Head of caudate nucleus (tissue), 42 donors: Measurements from ENCODE around the gene MMP27.

Experiments used
- DNase-seq, 42 donors: peaks; one replicate each; pipeline versions ENCODE4 v3.0.0 to v3.0.0-alpha.2; 2020 to 2021; ENCODE audit warnings: mixed read lengths in 7 of 42
- intact Hi-C: fragments of 100-400 bp; cut with DNase I; formaldehyde crosslinking; loops from one replicate; pipeline ENCODE4 v1.15.0; 2022

Gene MMP27

DNA sequence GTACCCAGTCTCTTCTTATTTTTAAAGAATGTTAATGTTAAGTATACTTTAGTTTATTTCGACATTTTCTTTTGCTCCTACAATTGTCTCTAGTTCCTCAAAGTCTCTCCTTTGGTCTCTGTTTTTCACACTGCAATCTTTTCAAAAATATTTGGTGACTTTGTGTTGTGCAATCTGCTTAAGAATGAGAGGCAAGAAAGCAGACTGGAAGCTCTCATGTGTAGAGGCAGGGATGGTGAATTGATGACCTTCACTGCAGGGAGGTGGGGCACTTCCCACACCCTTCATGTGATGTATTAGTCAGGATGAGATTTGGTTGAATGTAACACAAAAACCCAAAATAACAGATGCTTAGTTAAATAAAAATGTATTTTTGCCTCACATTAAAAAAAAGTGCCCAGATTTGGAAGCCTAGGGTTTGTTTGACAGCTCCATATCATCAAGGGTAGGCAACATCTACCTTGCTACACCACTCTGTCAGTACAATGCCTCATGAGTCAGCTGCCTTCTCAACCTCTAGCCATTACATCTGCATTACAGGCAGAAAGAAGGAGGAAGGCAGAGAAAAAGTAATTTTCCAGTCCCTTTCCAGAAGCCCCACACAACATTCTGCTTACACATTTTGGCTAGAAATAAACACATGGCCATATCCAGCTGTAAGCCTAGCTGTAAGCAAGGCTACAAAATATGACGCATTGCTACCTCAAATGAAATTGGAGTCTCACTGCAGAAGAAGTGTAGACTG is 3.8 kb upstream of the MMP27 start:
- intact Hi-C loops, result no loop called here
- no peak for DNase-seq

DNA sequence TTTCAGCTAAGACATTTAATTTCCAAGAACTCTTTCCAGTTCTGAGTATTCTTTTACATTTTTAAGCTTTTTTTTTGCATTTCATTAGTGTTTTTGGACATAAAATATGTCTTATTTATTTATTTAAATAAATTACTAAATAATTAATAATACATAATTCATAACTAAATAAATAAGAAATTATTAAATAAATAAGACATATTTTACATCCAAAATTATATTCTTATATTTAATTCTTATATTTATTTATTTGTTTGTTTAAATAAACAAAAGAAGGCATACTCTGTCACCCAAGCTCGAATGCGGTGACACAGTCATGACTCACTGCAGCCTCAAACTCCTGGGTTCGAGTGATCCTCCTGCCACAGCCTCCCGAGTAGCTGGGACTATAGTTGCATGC is 3.1 kb upstream of the MMP27 start:
- no peak for DNase-seq
- intact Hi-C loops, result no loop called here

DNA sequence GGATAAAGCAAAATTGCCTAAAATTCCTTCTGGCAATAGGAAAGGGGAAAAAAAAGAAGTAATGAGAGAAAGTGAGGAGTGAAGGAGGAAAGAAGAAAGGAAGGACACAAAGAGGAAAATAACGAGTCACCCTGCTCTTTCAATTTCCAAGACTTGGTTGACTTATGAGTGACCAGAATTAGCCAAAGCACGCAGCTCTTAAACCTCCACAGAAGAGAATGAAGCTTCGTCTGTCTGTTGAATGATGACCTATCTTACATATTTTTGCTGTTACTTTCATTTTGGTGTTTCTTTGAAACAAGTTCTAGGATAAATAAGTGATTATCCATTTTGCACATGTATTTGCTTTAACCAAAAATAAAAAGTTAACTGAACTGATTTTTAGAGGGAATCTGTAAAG is 728 bp downstream of the MMP27 start:
- no peak for DNase-seq
- intact Hi-C loops, result no loop called here

DNA sequence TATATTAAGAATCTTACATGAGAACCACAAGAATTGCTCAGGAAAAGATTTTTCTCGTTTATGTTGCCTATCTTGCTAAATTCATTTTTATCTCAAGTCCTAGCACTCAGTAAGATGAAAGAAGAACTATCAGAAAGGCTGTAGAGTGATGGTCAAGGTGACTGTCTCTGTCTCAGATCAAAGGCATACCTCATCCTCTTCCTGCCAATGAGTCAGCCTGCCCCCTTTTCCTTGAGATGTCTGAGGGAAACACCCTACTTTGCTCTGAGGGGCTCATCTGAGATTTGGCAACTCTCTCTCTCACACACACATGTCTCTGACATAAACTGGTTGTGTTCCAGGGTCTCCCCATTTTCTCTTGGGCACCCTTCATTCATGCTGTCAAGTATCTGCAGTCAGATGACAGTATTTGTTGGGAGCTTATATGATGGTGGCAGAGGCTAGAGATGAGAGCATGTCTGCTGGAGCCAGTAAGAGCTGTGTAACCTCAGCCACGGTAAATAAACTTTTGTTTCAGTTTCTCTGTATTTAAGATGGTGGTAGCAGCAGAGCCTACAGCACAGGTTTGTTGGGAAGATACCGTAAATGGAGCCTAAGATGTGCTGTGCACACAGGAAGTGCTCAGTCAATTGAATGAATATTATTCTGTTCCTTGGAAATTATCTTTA is 1.6 kb downstream of the MMP27 start:
- intact Hi-C loops, result no loop called here
- no peak for DNase-seq

DNA sequence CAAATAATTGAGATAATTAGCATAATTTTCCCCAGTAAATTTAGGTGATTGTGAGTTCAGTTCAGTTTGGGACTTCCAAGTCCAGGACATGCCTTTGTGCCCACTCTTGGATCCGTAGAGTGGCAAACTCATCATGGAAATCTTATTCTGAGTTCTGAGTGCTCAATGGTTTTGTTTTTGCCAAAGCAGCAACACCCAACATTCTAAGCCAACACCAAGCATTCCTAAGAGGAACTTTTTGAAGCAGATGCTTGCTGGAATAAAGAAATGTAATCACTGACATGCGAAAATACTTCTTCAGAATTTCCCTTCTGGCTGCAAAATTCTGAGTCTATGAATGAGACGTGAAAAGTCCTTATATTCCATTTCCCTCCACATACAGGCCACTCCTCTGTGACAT is 10.4 kb downstream of the MMP27 start:
- DNase-seq, result no peak
- intact Hi-C loops, result no loop called here

DNA sequence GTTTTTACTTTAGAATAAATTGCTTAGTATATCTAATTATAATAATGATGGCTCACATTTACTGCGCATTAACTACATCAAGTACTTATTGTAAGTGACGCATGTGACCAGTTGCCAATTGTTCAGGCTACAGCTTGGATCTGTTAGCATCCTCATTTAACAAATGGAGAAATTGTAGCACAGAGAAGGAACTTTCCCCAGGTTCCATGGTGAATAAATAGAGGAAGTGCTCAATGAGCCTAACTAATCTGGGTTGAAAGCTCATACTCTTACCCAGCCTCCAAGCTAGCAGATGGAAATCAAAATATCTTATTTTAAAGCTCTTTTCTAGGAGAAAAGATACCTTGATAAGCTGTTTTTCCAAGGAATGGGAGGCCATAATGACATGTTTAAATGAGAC is 19.8 kb downstream of the MMP27 start:
- intact Hi-C loops, result no loop called here
- no peak for DNase-seq

DNA sequence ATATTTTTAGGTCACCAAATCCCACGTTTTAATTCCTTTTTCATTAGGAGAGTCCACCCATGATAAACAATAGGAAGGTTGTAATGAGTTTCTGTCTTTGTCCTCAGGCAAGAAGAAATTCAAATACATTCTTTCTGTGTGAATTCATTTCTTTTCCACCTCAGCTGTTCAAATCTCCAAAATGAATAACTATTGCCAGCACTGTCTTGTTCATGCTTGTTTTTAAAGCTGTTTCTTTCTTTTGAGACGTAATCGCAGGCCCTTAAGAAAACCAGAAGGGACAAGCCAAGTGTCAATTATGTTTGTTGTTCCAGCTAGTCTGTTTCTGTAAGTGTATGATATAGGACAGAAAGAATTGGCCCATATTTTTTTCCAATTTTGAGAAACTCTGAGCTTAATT is 20.2 kb downstream of the MMP27 start:
- no peak for DNase-seq
- intact Hi-C loops, result no loop called here

DNA sequence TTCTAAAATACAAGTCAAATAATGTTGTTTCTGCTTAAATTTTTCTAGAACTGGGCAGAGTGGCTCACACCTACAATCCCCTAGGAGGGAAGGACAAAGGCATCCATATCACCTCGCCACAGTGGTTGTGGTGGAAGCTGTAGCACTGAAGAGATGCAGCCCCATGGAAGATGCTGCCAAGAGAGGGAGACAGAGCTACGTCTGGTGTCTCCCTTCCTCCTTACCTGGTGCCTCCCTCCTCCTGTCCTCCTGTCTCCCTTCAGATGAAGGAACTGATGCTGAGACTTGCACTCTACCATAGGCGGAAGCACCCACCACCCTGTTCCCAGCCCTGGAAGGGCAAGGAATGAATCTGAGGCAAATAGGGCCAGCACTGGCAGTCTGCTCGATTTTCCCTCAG is 22.3 kb downstream of the MMP27 start:
- DNase-seq, result no peak
- intact Hi-C loops, result no loop called here

DNA sequence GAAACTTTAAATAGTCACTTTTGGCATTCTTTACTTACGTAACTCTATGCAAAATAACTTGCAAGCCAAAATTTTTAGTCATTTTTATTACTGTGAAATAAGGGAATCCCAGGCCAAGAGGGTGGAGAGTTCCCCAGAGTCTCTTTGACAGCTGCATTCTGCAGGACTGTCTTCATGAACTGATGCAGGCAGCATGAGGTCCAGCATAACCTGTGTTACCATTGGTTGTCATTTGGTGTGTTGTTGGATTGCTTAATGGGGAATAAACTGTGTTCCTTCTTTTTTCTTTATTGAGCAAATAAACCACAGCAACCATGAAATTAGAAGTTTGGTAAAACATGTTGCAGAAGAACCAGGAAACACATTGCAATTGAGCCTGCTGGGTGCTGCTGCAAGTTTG is 24.6 kb downstream of the MMP27 start:
- DNase-seq, result no peak
- intact Hi-C loops, result no loop called here

DNA sequence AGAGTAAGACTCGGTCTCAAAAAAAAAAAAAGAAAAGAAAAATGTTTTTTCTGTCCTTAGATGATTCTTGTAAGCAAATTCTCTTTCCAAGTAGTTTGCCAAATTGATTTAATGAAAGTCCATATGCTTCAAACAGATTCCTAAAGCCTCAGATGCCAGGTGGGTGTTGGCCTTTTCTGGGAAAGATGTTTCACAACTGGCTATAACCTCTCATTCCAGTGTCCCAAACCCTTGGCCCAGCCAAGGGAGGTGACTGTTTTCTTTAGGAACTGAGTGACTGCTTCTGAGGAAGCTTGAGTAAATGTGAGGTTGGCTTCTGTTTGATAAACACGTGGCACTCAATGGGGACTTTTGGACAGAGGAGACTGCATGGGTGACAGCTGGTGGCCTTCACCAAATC is 27.5 kb downstream of the MMP27 start:
- DNase-seq, result no peak
- intact Hi-C loops, result no loop called here

DNA sequence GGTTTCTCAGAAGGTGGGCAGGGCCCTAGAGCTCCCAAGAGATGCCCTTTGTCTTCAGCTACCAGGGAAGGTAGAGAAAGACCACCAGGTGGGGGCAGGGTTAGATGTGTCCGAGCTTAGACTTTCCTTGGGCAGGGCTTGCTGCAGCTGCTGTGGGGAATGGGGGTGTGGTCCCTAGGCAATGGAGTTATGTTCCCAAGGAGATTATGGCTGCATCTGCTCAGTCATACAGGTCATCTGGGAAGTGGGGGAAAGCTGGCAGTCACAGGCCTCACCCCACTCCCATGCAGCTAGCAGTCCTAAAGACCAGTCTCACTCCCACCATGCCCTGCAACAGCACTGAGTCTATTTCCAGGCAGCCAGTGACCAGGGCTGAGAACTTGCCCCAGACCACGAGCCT is 29.5 kb downstream of the MMP27 start:
- no peak for DNase-seq
- intact Hi-C loops, result no loop called here

DNA sequence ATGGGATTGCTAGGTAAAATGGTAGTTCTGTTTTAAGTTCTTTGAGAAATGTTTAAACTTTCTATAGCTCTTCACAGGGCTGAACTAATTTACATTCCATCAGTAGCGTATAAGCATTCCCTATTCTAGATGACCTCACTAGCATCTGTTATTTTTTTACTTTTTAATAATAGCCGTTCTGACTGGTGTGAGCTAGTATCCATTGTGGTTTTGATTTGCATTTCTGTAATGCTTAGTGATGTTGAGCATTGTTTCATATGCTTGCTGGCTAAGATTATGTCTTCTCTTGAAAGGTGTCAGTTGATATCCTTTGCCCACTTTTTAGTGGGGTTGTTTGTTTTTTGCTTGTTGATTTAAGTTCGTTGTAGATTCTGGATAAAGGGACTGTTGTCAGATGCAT is 35.9 kb downstream of the MMP27 start:
- intact Hi-C loops, result no loop called here

DNA sequence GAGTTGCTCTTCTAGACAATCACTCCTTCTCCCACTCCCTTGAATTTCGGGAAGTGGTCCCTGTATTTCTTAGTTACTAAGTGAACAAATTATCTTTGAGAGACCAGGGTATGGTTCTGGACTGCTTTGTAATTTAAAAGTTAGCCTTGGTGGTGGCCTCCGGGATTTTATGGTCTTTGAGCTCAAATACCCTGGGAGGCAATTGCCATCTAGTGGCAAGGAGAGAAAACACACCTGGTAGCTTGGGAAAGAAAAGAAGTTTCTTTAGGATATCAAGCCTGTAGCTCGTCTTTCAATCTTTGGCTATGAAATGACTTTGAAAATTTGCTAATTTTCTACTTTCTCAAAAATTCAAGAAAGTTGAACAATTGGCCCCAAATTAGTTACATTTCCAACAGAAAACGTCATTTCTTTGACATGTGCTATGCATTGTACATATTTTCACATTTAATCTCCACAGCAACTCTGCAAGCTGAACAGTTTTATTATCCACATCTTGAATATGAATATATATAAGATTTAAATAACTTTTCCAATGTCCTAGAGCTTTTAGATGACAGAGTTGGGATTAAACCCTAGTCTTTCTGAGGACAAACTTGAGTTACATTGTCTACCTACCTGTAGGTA is 39.1 kb downstream of the MMP27 start:
- peak in 20 of 42 donors; percentile 6 to 69 (median 38) for DNase-seq
- intact Hi-C loops, result no loop called here

More for the DNA sequence above, 35.9 kb downstream of the MMP27 start:
- DNase-seq, result no peak

DNA sequence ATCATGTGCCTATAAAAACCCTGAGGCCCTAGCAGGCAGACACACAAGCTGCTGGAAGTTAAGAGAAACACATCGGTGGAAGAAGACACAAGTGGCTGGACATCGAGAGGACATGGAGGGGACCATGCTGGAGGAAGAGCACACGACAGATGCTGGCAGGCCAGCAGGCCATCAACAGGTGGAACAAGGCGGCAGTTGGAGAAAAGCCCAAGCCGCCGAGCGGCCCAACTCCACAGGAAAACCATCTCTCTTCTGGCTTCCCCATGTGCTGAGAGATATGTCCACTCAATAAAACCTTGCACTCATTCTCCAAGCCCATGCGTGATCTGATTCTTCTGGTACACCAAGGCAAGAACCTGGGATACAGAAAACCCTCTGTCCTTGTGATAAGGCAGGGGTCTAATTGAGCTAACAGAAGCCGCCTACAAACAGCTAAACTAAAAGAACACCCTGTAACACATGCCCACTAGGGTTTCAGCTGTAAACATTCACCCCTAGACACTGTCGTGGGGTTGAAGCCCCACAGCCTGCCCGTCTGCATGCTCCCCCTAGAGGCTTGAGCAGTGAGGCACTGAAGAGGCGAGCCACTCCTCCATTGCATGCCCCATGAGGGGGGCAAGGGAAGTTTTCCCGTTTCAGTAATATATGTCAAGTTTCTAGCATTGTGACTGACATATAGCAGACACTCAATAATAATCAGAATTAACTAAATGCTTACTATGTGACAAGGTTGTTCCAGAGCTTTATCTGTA is 41.4 kb downstream of the MMP27 start:
- DNase-seq, result no peak
- intact Hi-C loops, result no loop called here

DNA sequence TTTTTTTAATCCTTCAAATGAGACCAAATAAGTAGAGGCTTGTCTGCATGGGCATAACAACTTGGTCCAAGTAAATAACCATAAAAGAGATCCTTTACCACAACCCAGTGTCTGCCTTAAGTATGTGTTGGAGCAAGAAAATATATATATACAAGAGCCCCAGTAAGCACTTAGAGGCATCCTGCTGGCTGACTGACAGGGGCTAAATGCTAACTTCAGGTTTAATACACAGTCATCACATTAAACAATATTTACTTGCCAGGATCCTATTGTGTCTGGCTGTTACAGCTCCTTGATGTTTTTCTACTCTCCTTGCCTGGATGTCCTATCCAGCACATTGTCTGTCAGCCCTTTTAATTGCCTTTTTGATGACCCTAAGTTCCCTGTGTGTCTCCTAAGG is 43.0 kb downstream of the MMP27 start:
- intact Hi-C loops, result no loop called here

DNA sequence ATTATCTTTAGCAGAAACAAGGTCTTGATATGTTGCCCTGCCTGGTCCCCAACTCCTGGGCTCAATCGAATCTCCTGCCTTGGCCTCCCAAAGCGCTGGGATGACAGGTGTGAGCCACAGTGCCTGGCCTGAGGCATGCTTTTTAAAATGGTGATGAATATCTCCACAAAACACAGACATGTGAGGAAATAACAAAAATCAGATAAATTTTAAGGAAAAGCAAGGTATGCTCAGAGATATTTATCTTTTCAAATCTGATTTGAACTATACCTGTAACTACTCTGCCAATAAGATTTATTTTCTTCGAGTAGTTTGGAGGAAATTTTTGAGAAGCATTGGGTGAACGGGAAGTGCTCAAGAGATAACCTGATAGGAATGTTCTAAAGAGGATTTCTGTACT is 44.5 kb downstream of the MMP27 start:
- intact Hi-C loops, result no loop called here

More for the DNA sequence above, 43.0 kb downstream of the MMP27 start:
- no peak for DNase-seq

DNA sequence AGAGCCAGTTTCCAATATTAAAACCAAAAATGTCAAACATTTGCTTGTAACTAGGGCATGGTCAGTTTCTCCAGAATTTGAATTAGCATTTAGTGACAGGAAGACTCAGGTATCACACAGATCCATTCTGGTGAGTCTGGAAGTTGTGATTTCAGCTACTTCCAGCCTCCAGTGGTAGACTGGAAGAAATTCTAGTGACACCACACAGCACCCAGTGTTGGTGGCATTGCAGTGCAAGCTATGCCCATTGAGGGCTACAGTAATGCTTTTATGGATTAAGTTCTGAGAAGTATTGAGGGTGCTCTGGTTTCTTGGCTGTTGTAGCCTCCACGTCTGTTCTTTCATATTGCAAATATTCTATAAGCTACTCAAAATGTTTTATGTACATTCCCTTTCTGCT is 49.0 kb downstream of the MMP27 start:
- intact Hi-C loops, result no loop called here

More for the DNA sequence above, 44.5 kb downstream of the MMP27 start:
- DNase-seq, result no peak

DNA sequence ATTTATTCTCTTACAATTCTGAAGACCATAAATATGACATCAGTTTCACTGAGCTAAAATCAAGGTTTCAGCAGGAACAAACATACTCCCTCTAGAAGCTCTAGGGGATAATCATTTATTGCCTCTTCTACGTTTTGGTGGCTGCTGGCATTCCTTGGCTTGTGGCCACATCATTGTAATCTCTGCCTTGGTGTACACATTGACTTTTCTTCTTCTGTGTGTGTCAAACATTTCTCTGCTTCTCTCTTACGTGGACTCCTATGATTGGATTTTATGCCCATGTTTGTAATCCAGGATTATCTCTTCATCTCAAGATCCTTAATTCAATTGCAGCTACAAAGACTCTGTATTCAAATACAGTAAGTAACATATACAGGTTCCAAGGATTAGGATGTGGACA is 50.0 kb downstream of the MMP27 start:
- DNase-seq, result no peak
- intact Hi-C loops, result no loop called here

More for the DNA sequence above, 49.0 kb downstream of the MMP27 start:
- no peak for DNase-seq

DNA sequence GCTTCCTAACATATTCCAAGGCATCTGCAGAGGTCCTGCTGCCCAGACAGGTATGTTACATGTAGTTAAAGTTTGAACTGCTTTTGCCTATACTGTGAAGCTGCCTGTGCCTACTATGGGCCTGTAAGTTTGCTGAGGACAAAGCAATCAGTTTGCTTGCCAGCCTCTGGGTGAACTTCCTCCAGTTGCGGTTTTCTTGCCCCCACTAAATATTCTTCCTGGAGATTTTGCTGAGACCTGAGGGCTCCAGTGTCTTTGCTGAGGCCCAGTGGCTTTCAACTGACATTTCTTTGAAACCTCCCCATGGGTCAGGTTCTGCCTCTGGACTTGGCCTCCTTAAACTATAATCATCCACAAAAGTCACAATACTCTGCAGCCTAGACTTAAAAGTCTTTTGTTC is 50.8 kb downstream of the MMP27 start:
- DNase-seq, result no peak
- intact Hi-C loops, result no loop called here

DNA sequence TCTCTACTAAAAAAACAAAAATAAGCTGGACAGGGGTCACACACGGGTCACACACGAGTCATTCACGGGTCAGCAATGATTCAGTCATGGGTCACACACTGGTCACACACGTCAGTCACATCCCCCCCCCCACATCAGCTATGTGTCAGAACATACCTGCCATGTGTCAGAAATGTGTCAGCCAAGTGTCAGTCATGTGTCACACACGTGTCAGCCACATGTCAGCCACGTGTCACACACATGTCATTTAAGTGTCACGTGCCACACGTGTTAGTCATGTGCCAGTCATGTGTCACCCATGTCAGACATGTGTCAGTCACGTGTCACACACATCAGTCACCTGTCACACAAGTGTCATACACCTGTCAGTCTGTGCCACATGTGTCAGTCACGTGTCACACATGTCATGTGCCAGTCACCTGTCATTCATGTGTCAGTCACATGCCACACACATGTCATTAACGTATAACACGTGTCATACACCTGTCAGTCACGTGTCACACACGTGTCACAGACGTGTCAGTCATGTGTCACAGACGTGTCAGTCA is 51.8 kb downstream of the MMP27 start:
- intact Hi-C loops, result no loop called here
- no peak for DNase-seq
